T-helper 1 cell treated with Interleukin-12 subunit alpha and Interleukin-12 subunit beta and Interleukin-4 antibody, amounts not matched to agents 30 ng/mL and 1 ng/mL, for 36 hours (primary cell): ENCODE data around the gene FCMR. TPM values are rescaled to one million over a fixed set of nuclear protein-coding genes. Genes with fewer than 3 reads are reported as not detected.

Source experiments
- intact Hi-C: fragments of 100-400 bp; cut with micrococcal nuclease; formaldehyde crosslinking; loops from one replicate; pipeline ENCODE4 v1.15.1; 2024
- total RNA-seq: library from RNA; stranded (reverse); gene quantifications from 2 replicates; pipeline ENCODE4 v1.2.3, GENCODE V29; 2022

The FCMR gene
- total RNA-seq, 1 donor from 2014 or later, result 65.7 TPM

DNA sequence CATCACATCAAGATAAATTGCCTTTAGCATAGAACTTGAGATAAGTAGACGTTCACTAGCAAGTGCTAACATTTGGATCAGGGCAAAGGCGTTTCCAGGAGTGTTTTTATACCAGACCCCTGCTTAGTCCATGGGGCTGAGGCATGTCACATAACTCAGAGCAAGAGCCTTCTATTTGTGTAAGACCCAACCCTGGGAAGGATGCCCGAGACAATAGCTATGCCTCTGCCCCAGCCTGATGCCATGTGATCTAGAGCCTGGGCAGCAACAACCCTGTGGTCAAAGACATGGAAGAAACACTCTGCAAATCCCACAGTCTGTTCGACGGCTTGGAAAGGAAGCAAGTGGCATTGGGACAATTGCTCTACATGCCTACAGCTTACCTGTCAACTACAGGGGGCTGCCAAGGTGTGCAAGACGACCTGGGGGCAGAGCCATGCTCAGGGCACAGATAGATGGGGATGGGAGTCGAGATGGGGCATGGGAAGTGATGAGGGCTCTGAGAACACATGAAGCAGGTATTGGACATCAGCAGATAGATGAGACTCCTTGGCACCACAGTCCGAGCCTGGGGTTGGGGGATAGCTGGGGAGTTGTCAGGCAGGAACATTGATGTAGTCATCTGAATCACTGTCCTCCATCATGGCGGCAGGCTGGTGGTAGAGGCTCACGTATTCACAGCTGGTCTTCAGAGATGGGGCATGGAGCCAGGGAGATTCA lies 17.2 kb downstream of the FCMR start:
- intact Hi-C loops, result loop anchor here (1.0 kb wide), 1 partner anchor 120 kb away; no protein-coding TSS in a partner anchor

DNA sequence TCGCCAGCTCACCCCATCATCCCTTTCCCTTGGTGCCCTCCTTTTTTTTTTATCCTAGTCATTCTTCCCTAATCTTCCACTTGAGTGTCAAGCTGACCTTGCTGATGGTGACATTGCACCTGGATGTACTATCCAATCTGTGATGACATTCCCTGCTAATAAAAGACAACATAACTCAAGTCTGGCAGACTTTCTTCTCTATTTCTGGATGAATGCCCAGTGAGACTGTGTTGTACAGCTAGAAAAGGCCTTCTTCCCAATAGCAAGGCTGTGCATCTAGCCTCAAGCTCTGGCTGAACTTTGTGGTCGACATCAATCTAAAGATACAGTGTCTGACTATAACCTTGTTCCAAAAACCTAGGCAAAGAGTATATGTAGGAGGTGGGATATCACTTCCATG lies 18.1 kb downstream of the FCMR start:
- intact Hi-C loops, result no loop called here

DNA sequence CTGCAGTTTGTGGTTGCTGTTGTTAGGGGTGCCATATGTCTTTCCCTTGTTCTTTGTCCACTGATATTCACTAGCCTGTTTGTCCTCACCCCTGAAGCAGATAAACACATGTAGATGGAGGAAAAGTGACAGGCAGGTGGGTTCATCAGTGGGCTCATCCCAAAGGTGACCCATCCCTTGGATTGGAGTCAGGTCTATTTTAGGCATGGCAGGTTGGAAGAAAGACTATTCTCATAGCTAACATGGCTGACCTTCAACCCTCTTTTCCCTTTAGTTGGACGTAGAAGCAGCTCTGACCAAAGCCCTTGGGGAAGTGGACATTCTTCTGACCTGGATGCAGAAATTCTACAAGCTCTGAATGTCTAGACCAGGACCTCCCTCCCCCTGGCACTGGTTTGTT lies 19.0 kb downstream of the FCMR start:
- intact Hi-C loops, result no loop called here

DNA sequence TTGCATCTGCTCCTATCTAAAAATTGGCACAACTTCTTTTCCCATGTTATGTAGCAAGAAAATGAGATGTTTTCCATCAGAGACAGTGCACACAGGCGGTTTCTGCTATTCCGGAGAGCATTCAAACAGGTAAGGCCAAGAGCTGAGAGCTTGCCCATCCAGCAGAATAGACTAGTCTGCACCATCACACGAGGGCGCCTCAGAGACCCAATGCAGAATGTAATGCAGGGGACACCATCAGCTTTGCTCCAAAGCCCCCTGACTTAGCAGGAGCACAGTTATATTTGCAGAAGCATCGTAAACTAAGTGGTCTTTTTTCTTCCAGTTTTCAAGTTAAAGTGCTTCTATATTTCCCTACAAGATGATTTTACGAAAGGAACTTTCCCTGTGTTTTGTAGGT lies 19.8 kb downstream of the FCMR start:
- intact Hi-C loops, result no loop called here

DNA sequence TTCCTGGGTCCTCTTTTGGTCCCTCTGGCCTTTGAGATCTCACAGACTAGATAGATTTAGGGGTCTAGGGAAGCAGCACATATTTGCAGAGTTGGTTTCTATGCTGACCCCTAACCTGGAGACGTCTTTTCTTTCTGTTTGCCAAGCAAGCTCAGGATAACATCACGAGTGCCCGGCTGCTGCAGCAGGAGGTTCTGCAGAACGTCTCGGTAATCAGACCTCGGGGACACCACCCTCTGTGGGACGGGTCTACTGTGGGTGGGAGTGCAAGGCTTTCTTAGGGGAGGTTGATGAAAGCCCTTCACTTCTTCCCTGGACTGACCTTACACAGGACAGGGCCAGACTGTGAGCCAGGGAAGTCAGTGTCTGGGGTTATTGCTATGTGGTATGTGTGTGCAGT lies 21.6 kb downstream of the FCMR start:
- intact Hi-C loops, result no loop called here

DNA sequence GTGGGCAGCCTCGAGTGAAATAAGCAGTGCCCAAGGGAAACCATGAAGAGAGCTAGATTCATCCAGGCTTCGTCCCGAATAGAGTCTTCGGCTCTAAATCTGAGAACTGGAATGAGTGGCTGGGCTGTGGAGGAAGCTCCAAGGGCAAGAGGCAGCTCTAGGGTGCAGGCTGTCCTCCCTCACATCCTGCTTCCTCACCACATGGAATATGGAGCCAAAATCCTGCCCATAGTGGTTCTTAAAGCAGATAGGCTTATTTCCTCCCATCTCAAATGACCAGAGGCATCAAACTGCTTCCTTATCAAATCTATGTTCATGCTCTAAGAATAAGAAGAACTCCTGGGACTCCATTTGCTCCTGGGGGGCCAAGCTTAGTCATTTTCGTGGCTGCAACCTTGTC lies 22.0 kb downstream of the FCMR start:
- intact Hi-C loops, result no loop called here

DNA sequence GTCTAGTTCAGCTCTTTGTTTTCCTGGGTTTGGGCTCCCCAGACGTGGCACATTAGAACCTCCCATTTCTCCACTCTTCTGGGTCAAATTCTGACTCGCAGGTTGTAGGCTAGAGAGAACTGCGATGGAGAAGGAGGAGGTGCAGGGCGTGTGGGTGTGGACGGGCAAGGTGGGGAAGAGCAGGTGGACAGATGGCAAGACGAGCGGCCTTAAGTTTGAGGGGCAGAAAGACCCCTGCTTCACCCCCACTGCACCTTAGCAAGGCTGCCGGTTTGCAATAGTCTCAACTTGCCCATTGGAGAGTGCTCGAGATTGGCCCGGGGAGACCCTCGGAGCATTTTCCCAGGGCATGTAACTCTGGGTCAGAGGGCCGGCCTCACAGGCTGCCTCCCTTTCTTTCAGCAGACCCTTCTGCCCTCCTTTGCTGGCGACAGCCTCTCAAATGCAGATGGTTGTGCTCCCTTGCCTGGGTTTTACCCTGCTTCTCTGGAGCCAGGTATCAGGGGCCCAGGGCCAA lies 22.8 kb downstream of the FCMR start:
- intact Hi-C loops, result no loop called here

DNA sequence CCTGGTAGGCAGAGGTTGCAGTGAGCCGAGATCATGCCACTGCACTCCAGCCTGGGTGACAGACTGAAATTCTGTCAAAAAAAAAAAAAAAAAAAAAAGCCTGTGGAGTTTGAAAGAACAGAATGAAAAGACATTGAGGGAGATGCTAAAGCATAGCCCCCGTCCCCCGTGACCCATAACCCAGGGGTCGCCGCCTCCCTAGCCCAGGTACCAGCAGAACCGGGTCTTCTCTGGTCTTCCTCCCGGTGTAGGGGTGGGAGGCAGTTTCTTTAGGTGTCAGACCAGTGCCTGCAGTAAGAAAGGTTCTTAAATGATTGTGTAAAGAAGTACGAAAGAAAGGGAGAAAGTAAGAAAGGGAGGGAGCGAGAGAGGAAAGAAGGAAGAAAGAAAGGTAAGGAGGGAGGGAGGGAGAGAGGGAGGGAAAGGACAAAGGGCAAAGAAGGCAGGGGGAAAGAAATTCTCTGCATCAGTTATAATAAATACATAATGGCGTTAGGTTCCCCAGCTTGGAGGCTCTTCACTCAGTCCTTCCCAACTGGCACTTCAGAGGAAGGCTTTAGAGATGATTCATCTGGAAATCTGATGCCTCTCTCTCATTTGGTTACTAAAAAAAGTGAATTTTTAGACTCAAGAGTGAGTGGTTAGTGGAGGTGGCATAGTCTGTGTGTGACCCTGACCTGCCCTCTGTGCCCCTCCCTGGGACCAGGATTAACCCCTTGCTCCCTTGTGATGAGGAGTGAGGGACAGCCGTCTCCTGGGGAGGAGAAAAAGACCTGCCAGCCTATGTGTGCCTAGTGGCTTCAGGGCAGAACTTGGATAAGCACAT lies 23.4 kb downstream of the FCMR start:
- intact Hi-C loops, result no loop called here

DNA sequence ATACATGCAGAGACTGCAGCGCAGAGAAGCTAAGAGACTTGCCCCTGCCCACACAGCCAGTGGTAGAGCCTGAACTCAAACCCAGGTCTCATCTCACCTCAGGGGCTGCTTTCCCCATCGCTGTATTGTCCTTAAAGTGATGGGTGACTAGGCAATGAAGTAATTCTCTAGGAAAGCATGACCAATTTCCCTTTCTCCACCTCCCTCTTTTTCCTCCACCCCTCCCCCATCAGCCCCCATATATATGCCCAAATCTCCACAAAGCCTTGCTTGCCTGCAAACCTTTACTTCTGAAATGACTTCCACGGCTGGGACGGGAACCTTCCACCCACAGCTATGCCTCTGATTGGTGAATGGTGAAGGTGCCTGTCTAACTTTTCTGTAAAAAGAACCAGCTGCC lies 24.6 kb downstream of the FCMR start, which contains the start of gene IL24:
Gene IL24 (plus strand): TSS at position 269 of the 400 bp plus-strand sequence. CDS start 390 bp downstream, outside the sequence.
- intact Hi-C loops, result no loop called here

DNA sequence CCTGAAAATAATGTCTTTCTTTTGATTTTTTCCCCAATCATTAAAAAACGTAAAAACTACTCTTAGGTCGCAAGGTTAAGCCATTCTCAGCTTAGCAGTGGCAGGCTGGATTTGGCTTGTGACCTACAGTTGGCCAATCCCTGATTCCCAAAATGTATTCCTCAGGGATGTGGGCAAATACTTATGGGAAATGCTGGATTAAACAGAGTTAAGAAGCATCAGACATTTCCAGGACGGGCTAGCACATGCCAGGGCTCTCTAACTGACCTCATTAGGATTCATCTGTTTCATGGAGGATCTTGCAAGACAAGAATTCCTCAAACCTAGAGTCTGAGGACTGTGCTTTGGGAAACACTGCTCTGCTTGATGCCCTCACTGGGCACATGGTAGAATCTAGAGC lies 25.5 kb downstream of the FCMR start:
- intact Hi-C loops, result no loop called here

DNA sequence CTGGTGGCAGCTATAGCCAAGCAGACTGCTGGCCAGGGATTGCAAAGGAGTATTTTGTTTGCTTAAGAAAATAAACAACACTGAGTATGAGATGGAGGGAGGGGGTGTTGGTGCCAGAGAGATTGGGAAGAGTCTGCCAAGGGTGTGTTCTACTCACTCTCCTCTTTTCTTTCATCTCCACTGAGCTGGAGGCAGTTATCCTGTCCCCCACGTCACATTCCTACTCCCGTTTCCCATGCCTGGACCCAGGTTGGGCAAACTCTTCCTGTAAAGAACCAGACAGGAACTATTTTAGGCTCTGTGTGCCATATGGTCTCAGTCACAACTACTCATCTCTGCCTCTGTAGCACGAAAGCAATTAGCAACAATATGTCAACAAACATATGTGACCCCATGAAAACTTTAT lies 25.9 kb downstream of the FCMR start:
- intact Hi-C loops, result no loop called here

DNA sequence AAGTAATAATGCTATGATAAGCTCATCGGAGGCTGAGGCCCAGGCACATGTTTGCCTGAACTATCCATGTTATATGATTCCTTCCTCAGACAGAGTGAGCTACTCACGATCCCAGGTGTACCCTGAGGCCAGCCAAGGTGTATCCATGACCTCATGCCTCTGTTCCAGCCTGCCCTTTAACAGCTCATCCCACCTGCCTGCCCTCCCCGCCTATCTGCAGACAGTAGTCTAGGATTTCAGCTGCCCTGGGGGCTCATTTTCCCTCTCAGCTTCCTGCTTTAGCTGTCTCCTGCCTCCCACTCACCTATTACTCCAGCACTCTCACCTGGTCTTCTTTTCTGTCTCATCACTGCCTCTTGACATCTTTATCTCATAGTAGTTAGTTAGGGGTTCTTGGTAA lies 26.4 kb downstream of the FCMR start:
- intact Hi-C loops, result no loop called here

DNA sequence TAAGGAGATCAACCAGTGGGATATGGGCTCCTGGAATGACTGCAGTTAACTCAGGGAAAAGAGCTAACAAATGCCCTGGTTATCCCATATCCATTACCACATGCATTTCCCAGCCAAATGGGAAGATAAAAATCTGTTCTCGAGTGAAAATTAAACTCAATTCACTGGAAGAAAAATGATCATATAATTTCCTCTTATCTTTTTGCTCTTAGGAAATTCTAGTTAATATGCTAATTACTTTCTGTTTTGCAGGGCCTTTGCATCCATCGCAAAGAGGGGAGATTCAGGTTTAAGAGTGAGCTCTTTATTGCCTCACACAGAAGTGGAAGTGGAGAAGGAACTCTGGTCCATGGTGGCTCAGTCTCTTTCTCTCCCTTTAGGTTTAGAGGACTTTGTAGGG lies 28.4 kb downstream of the FCMR start:
- intact Hi-C loops, result no loop called here

DNA sequence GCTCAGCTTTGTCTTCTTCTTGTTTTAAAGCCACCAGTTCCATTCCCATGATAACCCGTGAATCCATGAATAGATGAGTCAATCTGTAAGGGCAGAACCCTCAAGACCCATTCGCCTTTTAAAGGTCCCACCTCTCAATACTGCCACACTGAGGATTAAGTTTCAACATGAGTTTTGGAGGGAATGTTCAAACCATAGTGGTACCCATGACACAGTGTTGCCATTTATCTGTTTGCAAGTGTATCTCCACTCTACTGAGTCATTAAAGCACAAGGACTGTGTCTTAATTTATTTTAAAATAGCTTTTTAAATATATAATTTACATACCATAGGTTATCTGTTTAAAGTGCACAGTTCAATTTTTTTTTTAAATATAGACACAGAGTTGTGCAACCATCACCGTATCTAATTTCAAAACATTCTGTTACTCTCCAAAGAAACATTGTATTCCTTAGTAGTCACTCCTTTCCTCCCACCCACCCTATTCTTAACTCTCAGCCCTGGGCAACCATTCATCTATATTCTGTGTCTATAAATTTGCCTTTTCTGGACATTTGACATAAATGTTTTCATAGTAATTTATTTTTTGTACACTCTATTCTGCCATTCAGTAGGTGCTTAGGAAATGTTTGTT lies 29.3 kb downstream of the FCMR start:
- intact Hi-C loops, result no loop called here

DNA sequence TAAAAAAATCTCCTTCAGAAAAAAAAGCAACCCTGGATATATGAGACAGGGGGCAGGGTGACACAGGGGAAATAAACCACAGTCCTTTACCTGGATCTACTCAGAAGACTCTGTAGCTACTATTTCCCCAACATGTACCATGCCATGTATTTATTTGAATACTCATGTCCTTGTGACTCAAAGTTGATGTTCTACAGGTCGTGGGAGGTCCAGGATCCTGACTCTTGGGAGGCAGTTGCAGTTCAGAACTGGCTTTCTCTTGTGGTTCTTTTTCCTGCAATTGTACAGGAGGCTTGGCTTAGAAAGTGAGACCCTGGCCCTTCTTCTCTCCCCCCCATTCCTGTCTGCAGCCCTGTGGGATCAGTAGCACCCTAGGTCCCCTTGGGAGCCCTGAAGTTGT lies 30.3 kb downstream of the FCMR start:
- intact Hi-C loops, result no loop called here

DNA sequence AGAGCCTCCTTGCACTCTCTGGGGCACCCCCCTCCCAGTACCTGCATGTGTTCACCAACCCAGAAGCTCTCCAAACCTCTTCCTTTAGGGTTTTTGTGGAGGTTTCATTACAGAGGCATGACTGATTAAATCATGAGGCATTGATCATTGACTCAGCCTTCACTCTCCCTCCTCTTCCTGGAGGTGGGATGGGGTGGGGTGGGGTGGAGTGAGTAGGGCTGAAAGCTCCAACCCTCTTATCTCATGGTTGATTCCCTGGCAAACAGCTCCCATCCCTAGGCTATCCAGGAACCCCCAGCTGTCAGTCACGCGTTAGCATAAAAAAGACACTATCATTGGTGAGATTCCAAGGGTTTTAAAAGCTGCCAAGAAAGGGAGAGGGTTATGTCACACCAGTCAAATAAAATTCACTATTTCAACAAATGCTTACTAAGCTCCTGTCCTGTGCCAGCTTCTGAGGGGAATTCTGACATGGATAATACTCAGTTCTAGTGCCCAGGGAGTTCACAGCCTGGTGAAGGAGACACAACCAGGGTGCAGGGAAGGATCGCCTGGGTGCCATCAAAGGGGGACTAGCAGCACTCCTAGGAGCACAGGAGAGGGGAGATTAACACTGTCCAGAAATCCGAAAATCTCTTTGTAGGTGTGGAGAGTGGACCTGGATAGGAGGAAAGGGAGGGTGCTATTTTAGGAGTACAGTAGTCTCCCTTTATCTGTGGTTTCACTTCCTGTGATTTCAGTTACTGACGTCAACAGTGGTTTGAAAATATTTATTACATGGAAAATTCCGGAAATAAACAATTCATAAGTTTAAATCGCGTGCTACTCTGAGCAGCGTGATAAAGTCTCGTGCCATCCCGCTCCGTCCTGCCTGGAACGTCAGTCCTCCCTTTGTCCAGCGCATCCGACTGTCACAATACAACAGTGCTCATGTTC lies 31.3 kb downstream of the FCMR start:
- intact Hi-C loops, result no loop called here

DNA sequence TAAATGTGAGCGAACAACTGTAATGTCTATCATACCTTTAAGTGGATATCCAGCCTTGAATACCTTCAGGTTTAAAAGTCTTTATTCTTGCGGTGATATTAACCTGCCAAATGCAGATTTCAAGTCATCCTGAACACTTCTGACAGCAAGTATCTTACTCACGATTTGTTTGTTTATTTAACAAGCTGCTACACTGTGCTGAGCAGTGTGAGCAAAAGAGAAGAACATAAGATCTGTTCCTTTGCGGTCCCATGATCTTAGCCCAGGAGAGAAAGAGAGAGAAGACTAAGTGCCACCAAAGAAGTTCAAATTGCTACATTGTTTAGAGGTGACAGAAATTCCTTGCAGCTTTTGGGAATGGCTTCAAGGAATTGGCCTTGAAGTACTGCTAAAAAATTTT lies 34.0 kb downstream of the FCMR start:
- intact Hi-C loops, result no loop called here

DNA sequence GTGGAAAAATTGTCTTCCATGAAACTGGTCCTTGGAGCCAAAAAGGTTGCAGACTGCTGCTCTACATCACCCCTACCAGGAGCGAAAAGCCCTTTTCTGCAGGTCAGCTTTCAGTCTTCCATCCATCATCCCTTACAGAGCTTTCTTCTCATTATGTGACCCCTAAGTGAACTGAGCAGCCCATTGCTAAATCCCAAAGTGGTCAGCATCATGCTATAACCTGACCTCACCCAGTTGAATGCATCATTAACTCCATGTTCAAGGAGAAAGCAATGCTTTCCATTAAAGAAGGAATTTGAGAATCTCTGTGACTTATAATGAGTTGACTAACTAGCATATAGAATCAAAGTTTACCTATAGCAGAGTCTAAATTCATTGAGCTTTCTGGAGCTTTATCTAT lies 34.9 kb downstream of the FCMR start:
- intact Hi-C loops, result no loop called here

DNA sequence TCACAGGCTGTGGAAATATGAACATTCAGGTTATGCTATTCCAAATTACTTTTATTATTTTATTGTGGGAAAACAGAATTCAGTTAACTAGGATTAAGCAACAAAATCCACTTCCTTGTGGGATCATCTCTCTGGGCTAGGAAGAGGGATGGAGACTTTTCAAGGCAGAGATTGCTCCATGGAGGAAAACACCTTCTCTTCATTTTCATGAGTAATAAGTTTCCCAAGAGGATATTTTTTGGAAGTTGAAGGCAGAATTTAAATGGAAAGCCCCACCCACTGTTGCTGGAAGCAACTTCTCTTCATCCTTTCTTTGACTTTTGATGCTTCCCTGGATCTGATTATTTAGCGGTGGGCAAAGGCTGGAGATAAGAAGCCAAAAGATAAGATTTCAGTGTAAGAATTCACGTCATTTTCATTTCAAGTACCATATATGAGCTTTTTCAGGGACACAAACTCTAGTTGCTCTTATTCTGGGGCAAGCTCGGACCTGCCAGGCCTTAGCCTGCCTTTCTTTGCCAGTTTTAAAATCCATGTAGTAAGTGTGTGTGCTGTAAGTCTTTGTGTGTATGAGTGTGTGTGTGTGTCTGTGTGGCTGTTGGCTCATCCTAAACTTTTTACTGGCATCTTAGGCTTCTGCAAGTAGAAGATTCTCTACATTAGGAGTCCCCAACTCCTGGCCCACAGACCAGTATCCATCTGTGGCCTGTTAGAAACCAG lies 36.2 kb downstream of the FCMR start:
- intact Hi-C loops, result no loop called here

DNA sequence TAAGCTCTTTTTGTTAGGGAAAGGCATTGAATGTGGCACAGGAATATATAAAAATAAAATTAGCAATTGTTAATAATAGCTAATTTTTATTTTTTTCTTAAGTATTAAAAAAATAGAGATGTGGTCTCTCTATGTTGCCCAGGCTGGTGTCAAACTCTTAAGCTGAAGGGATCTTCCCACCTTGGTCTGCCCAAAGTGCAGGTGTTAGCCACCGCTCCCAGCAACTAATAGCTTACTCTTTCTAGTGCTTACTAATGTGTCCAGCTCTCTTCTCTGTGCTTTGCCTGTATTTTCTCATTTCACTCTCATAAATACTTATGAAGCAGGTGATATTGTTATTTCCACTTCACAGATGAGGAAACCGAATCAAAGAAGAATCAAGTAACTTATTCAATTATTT lies 37.9 kb downstream of the FCMR start:
- intact Hi-C loops, result no loop called here
